DOHH2 (cell line): ENCODE data around the gene PTPRK.

Source experiments
- CTCF ChIP-seq: fragments of 200-600 bp; sonication (generic); IDR thresholded peaks from one replicate; pipeline ENCODE4 v1.5.1; 2014; ENCODE audit warnings: antibody characterized with exemption, mild to moderate bottlenecking, low read depth, low read length; ENCODE audit not compliant: poor library complexity, severe bottlenecking
- EZH2phosphoT487 ChIP-seq: fragments of 200-600 bp; sonication (generic); IDR thresholded peaks from 2 replicates; pipeline ENCODE4 v1.6.1; 2017; ENCODE audit warnings: borderline replicate concordance, mild to moderate bottlenecking, antibody characterized with exemption, low read length, moderate library complexity, mixed read lengths

- TF ChIP-seq CTCF, result no peak
- no peak for TF ChIP-seq EZH2phosphoT487
Observed at GRCh38 chr6:127998985-127999384, 521.4 kb downstream of the PTPRK start.
